ENCODE results near the gene SMDT1. TPM values are rescaled to one million over a fixed set of nuclear protein-coding genes. Genes with fewer than 3 reads are reported as not detected.
A peak's percentile ranks its signal among the peaks of the same experiment; 100 is the strongest.

The SMDT1 gene
- total and polyA plus RNA-seq, 10 of the 15 experiments (the other 5 are each of a cell fraction or from before 2014, with no cell fraction given) = 19.7 to 176 (median 66.3) TPM

- TF ChIP-seq TARDBP (IDR thresholded peaks at IDR 0.05; ENCODE audit: borderline replicate concordance) (0 out of 2 replicates have a peak, but pooled peaks have one; percentile 46), ZBTB33 (IDR thresholded peaks at IDR 0.05) (no peak), YBX1 (IDR thresholded peaks at IDR 0.05) (no peak), KDM1A (IDR thresholded peaks at IDR 0.05; ENCODE audit: borderline replicate concordance) (no peak), MYC (IDR thresholded peaks at IDR 0.05; ENCODE audit: insufficient read depth, insufficient read length, insufficient replicate concordance, low read length, severe bottlenecking) (peak; percentile 81), RUNX3 (IDR thresholded peaks at IDR 0.05; ENCODE audit: low read length) (peak; percentile 65), ETV6 (conservative IDR thresholded peaks at IDR 0.05 in 1 of 2, IDR thresholded peaks at IDR 0.05 in 1 of 2; ENCODE audit: borderline replicate concordance in 1 of 2, low read depth in 1 of 2) (no peak), FOXK2 (IDR thresholded peaks at IDR 0.05) (no peak), PKNOX1 (IDR thresholded peaks at IDR 0.05) (peak; percentile 99), YY1 (IDR thresholded peaks at IDR 0.05; ENCODE audit: low read depth, low read length) (peak; percentile 98), PML (IDR thresholded peaks at IDR 0.05; ENCODE audit: low read length) (peak; percentile 90), EGR1 (IDR thresholded peaks at IDR 0.05; ENCODE audit: borderline replicate concordance in 1 of 2, low read depth in 2 of 2, low read length in 2 of 2) (0 out of 3 replicates have a peak, but pooled peaks of 1 of the 2 experiments have one; percentile 53), MEF2A (IDR thresholded peaks at IDR 0.05; ENCODE audit: insufficient read depth, low read depth, low read length) (0 out of 2 replicates have a peak, but pooled peaks have one; percentile 4), TAF1 (IDR thresholded peaks at IDR 0.05; ENCODE audit: borderline replicate concordance, low read depth, low read length) (peak; percentile 99), TCF7 (IDR thresholded peaks at IDR 0.05; ENCODE audit: borderline replicate concordance) (no peak), ZNF217 (IDR thresholded peaks at IDR 0.05) (no peak), ZNF687 (IDR thresholded peaks at IDR 0.05) (peak; percentile 97), WRNIP1 (IDR thresholded peaks at IDR 0.05; ENCODE audit: borderline replicate concordance, low read depth, low read length) (peak; percentile 61; the same call in 1 of the 2 replicates), TBL1XR1 (IDR thresholded peaks at IDR 0.05; ENCODE audit: low read depth, low read length) (peak; percentile 20; the same call in 1 of the 2 replicates), POLR2A (IDR thresholded peaks at IDR 0.05; ENCODE audit: low read depth, low read length) (peak; percentile 94), NR2C1 (IDR thresholded peaks at IDR 0.05) (peak; percentile 32; the same call in 1 of the 2 replicates), EED (IDR thresholded peaks at IDR 0.05; ENCODE audit: low read depth) (peak; percentile 12; the same call in 1 of the 2 replicates)
Measured at GRCh38 chr22:42079319-42080251, at the start of gene SMDT1 (continued).
